Activated T-helper 2 cell treated with anti-CD3 and anti-CD28 coated beads, Interferon-gamma antibody, Interleukin-2, Interleukin-4, amounts not matched to agents 10 μg/mL and 5 μg/mL and 100 μg/mL, durations not matched to agents 14 hours and 24 hours and 36 hours (primary cell): Measurements from ENCODE around the gene RPL19. TPM values are rescaled to one million over a fixed set of nuclear protein-coding genes. Genes with fewer than 3 reads are reported as not detected.
"Not testable (repeated sequence)": the region's sequence is repeated elsewhere in the genome, so short reads cannot be mapped to it uniquely, and the experiment has no call there.

ENCODE experiments used
- DNase-seq: peaks from one replicate; pipeline ENCODE4 v3.0.0; 2021; ENCODE audit warnings: low spot score
- H3K27ac Mint-ChIP-seq: one replicate; pipeline ENCODE4 v1.8.0; 2021; ENCODE audit warnings: mixed read lengths
- H3K27me3 Mint-ChIP-seq: one replicate; pipeline ENCODE4 v1.8.0; 2021; ENCODE audit warnings: low read depth, mixed read lengths
- H3K36me3 Mint-ChIP-seq: one replicate; pipeline ENCODE4 v1.8.0; 2021; ENCODE audit warnings: low read depth, mixed read lengths
- H3K4me1 Mint-ChIP-seq: one replicate; pipeline ENCODE4 v1.8.0; 2021; ENCODE audit warnings: low read depth, mixed read lengths
- H3K4me3 Mint-ChIP-seq: one replicate; pipeline ENCODE4 v1.8.0; 2021; ENCODE audit warnings: low read depth, mild to moderate bottlenecking, moderate library complexity, mixed read lengths
- H3K9me3 Mint-ChIP-seq: one replicate; pipeline ENCODE4 v1.8.0; 2021; ENCODE audit warnings: mixed read lengths
- intact Hi-C: fragments of 100-400 bp; cut with micrococcal nuclease; formaldehyde crosslinking; loops from one replicate; pipeline ENCODE4 v1.15.1; 2023
- total RNA-seq: library from RNA; stranded (reverse); gene quantifications from 2 replicates; pipeline ENCODE4 v1.2.3, GENCODE V29; 2022

RPL19 gene
- total RNA-seq, 1 donor from 2014 or later: 2,339 TPM

DNA sequence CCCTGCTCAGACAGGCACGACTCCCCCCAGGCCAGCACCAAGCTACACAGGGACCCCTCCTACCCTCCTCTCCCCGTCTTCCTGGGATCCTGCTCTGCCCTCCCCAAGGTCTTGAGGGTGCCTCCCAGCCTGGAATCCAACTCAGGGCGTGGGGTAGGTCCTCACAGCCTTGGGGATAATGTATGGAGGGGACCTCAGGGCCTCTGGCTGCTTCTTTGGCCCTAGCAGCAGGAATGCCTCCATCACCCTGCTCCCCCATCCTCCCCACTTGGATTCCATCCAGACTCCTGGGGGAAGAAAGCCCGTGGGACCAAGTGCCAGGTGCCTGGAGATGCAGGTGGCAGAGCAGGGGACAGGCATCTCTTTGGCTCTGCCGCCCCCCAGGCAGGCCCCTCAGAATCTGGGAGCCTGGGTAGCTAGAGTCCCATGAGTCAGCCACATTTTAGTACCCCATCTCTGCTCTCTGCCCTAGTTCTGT, 36.4 kb downstream of the RPL19 start:
- Mint-ChIP-seq H3K36me3 (no peaks in the 10 kb centered on the region), H3K4me1 (peaks cover 20% of the 10 kb centered on the region), H3K27ac (no peak overlapping the region), H3K27me3 (peaks cover 3% of the 10 kb centered on the region), H3K4me3 (no peak overlapping the region), H3K9me3 (no peaks in the 10 kb centered on the region)
- intact Hi-C loops: loop anchor here (10.0 kb wide), 1 partner anchor 72 kb away; the partner anchor contains the start of gene ARL5C
- no peak for DNase-seq

DNA sequence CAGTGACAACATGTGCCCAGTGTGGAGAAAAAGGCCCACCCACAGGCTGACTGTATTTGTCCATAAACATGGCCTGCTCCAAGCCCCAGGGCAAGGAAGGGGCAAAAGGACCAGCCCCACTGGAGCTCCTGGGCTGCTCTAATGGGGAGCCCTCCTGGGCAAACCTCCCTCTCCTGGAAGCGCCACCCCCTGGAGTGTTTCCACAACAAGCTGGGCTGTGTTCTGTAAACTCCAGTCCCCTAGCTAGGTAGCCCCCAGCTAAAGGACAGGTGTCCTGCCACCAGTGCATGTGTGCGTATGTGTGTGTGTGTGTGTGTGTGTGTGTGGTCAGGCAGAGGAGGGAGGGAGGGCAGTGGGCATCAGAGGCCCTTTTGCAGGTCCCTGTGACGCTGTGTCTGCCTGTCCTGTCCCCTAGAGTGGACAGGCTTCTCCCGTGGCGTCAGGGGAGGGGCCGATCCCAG, 36.9 kb downstream of the RPL19 start:
- Mint-ChIP-seq H3K27ac (no peak overlapping the region), H3K4me3 (no peak overlapping the region)

DNA sequence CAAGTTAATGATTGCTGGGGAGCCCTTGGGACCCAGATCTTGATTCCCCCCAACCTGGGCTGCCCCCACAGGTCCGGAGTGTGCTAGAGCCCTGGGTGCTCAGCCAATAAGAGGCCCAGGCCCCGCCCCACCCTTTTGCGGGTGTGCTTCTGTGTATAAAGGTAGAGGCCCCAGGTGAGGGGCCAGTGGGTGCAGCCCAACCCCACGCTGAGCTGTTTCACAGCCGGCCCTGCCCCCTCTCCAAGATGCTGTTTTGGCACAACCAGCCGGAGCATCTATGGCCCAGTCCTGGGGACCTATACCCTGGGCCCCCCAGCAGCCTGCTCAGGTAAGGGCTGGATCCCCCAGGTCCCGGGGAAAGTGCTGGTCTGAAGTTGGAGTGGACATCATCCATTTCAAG, 37.5 kb downstream of the RPL19 start:
- H3K36me3 Mint-ChIP-seq: no peaks in the 10 kb centered on the region
- no peak for DNase-seq
- H3K27me3 Mint-ChIP-seq: no peaks in the 10 kb centered on the region
- H3K9me3 Mint-ChIP-seq: no peaks in the 10 kb centered on the region
- H3K4me1 Mint-ChIP-seq: peaks cover 15% of the 10 kb centered on the region
- H3K4me3 Mint-ChIP-seq: no peak overlapping the region
- intact Hi-C loops: loop anchor here (10.0 kb wide), 1 partner anchor 73 kb away; the partner anchor contains the start of gene ARL5C
- H3K27ac Mint-ChIP-seq: no peak overlapping the region

More for the DNA sequence above, 36.9 kb downstream of the RPL19 start:
- no peak for DNase-seq
- Mint-ChIP-seq H3K4me1 (peaks cover 15% of the 10 kb centered on the region), H3K36me3 (no peaks in the 10 kb centered on the region), H3K27me3 (no peaks in the 10 kb centered on the region), H3K9me3 (no peaks in the 10 kb centered on the region)
- intact Hi-C loops: loop anchor here (10.0 kb wide), 1 partner anchor 72 kb away; the partner anchor contains the start of gene ARL5C

DNA sequence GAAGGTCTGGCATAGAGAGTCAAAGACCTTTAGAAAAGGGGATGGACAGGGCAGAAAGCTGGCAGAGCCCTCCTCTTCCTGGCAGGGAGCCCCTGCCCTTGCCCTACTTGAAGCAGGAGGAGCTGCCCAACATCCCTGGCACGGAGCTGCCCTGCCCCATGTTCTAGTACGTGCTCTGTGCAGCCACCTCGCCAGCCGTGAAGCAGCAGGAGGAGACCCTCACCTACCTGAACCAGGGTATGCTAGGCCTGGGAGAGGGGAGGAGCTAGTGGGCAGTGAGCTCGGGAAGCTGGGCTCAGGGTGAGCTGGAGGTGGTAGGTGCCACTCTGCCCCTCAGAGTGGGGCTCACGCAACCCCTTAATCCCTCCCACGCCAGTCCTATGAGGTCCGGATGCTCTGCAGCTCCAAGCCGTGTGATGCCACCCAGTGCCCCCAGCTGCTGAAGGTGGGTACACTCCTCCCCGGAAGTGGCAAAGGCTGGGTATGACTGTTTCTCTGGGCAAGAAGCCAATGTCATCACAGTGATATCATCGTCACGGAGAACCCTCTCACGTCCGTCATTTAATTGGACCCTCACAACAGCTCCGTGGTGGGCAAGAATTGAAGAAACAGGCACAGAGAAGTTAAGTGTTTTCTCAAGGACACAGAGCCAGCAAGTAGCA, 38.4 kb downstream of the RPL19 start:
- H3K4me1 Mint-ChIP-seq: peaks cover 15% of the 10 kb centered on the region
- H3K9me3 Mint-ChIP-seq: no peaks in the 10 kb centered on the region
- DNase-seq: no peak
- no peaks in the 10 kb centered on the region for H3K27me3 Mint-ChIP-seq
- H3K27ac Mint-ChIP-seq: no peak overlapping the region
- intact Hi-C loops: loop anchor here (10.0 kb wide), 1 partner anchor 74 kb away; the partner anchor contains the start of gene ARL5C
- no peak overlapping the region for H3K4me3 Mint-ChIP-seq
- H3K36me3 Mint-ChIP-seq: no peaks in the 10 kb centered on the region

DNA sequence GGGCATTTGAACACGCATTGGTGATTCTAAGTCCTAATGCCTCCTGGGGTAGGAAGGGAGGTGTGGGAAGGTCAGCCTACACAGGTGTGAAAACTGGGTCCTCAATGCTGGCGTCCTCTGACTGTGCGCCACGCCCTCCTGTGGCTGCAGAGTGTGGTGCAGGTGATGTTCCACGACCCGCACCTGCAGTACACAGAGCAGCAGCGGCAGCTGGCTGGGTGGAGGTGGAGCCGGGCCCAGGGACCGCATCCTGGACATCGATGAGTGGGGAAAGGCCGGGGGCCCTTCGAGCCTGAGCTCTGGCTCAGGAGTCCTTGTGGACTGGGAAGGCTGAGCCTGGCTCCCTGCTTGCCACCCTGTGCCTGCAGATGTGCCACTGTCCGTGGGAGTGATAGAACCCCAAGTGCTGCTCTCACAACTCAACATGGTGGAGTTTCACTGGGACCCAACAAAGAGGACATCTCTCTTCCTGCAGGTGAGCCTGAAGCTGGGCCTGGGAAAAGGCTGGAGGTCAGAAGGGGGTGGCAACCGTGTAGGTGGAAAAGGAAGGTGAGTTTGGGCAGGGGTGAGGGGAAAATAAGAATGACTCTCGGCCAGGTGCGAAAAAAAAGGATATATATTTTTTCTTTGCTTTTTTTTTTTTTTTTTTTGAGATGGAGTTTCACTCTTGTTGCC, 39.7 kb downstream of the RPL19 start:
- intact Hi-C loops: loop anchor here (10.0 kb wide), 1 partner anchor 75 kb away; the partner anchor contains the start of gene ARL5C
- H3K27ac Mint-ChIP-seq: no peak overlapping the region
- no peak overlapping the region for H3K4me3 Mint-ChIP-seq
- H3K9me3 Mint-ChIP-seq: no peaks in the 10 kb centered on the region
- peak; percentile 49 for DNase-seq
- H3K4me1 Mint-ChIP-seq: peaks cover 17% of the 10 kb centered on the region
- H3K36me3 Mint-ChIP-seq: no peaks in the 10 kb centered on the region
- no peaks in the 10 kb centered on the region for H3K27me3 Mint-ChIP-seq

DNA sequence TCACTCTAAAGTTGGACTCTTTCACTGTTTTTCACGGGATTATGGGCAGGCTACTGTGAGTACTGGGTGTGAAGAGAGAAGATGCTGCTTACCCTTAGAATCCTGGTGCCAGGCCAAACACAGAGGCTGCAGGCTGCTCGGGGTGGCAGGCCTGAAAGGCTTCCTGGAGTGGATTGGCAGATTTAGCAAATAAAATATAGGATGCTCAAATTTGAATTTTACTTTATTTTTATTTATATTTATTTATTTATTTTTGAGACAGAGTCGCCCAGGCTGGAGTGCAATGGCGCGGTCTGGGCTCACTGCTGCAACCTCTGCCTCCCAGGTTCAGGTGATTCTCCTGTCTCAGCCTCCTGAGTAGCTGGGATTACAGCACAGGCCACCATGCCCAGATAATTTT, 40.5 kb downstream of the RPL19 start:
- H3K9me3 Mint-ChIP-seq: no peaks in the 10 kb centered on the region
- no peak overlapping the region for H3K27ac Mint-ChIP-seq
- H3K27me3 Mint-ChIP-seq: no peaks in the 10 kb centered on the region
- no peak for DNase-seq
- intact Hi-C loops: no loop called here
- no peaks in the 10 kb centered on the region for H3K36me3 Mint-ChIP-seq
- H3K4me3 Mint-ChIP-seq: no peak overlapping the region
- peaks cover 17% of the 10 kb centered on the region for H3K4me1 Mint-ChIP-seq

DNA sequence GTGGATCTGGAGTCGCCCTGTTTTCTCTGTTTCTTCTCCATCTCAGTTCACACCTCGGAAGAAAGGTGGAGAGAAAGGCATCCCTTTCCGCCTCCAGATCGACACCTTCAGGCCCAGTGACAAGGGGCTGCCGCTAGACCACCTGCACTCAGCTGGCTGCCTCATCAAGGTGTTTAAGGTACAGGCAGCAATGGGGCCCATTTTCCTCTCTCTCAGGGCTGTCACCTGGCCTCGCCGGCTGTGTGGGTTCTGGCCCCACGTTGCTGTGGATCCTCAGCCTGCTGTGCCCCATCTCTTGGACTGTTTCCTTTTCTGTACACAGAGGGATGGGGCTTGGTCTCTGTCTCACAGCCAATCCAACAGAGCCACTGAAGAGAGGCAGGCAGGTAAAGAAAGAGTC, 43.1 kb downstream of the RPL19 start:
- H3K4me1 Mint-ChIP-seq: peaks cover 17% of the 10 kb centered on the region
- no peaks in the 10 kb centered on the region for H3K9me3 Mint-ChIP-seq
- no peaks in the 10 kb centered on the region for H3K27me3 Mint-ChIP-seq
- intact Hi-C loops: no loop called here
- H3K36me3 Mint-ChIP-seq: no peaks in the 10 kb centered on the region
- H3K4me3 Mint-ChIP-seq: no peak overlapping the region
- no peak overlapping the region for H3K27ac Mint-ChIP-seq
- DNase-seq: no peak

DNA sequence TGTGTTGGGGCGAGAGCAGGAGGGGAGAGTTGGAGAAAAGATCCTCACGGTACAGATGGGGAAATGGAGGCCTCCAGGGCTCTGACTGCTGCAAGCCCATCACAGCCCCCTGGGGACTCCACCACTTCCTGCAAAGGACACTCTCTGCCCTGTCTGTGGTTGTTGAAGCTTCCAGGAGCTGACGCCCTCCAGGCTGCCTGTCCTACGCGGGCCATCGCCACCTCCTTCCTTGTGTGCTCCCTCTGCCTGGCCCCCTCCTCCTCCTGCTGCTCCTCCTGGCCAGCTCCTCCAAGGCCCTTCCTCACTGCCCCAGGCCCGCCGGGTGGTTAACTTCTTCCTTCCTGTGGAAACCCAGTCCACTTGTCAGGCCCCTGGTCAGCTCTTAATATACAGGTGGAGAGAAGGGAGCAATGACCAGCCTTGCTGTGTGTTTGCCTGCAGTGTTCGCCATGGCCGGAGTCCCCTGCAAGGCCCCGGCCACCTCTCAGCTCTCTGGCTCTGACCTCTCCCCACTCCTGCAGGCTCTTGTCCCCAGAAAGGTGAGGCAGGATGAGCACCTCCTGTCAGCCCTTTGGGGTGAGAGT, 44.0 kb downstream of the RPL19 start:
- no peaks in the 10 kb centered on the region for H3K36me3 Mint-ChIP-seq
- H3K27ac Mint-ChIP-seq: no peak overlapping the region
- no peaks in the 10 kb centered on the region for H3K9me3 Mint-ChIP-seq
- no peak overlapping the region for H3K4me3 Mint-ChIP-seq
- DNase-seq: no peak
- peaks cover 10% of the 10 kb centered on the region for H3K4me1 Mint-ChIP-seq
- H3K27me3 Mint-ChIP-seq: no peaks in the 10 kb centered on the region
- intact Hi-C loops: loop anchor here (1.0 kb wide), 2 partner anchors 37 to 261 kb away; no protein-coding TSS in a partner anchor

DNA sequence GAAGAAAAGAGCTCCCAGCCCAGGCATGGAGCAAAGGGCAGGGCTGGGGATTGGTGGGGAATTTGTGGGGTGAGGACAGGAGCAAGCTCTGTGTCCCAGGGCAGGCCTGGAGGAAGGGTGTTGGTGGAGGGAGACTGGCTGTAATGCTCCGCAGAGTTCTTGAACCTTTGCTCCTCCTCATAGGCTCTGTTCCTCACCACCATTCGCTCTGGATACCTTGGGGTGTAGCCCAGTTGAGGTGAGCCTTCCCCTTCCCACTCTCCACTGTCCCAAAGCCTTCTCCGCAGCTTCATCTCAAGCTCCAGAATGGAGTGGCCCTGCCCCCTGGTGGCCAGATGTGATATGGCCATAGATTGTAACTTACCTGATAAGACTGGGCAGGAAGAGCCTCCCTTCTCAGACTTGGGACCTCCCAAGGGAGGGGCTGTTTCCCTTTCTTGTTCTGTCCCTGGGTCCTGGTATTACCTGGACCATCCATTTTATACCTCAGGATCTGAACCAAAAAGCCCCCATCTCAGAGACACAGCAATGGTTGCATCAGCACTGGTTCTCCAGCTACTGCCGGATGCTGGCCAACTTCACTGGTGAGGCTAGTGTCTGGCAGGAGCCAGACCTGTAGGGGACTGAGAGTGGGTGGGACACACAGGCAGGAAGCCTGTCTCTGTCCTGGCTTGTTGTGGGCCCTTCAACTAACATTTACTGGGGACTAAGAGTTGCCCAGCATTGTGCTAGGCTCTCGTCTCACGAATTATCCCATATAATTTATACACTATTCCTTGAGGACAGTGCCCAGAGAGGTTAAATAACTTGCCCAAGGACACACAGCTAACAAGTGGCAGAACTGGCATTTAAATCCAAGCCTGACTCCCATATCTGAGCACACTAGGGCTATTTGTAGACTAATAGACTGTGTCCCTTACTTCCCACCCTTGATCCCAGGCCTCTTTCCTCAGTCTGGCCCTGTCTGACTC, 44.8 kb downstream of the RPL19 start:
- Mint-ChIP-seq H3K36me3 (no peaks in the 10 kb centered on the region), H3K27me3 (no peaks in the 10 kb centered on the region), H3K4me3 (no peak overlapping the region), H3K4me1 (peaks cover 4% of the 10 kb centered on the region), H3K9me3 (no peaks in the 10 kb centered on the region), H3K27ac (no peak overlapping the region)
- intact Hi-C loops: loop anchor here (1.0 kb wide), 2 partner anchors 38 to 262 kb away; no protein-coding TSS in a partner anchor
- DNase-seq: peak; percentile 72

DNA sequence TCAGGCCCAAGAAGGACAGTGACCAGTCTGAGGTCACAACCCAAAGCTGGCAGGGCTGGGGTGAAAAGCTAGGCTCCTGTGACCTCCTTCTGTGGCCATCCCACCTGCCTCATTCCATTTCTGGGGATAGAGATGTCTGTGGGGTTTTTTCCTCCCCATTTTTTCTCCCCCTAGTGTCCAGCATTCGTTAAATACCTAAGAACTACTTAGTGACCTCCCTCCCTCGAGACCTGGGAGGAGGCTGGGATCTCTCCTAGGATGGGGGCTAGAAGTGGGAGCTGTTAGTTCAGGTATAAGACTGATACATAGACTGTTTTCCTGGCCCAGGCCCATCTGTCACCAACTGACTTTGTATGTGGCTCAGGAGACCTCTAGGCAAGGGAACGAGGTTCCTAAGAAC, 46.2 kb downstream of the RPL19 start:
- Mint-ChIP-seq H3K27me3 (no peaks in the 10 kb centered on the region), H3K9me3 (no peaks in the 10 kb centered on the region), H3K36me3 (no peaks in the 10 kb centered on the region), H3K27ac (no peak overlapping the region), H3K4me1 (peaks cover 3% of the 10 kb centered on the region), H3K4me3 (no peak overlapping the region)
- no peak for DNase-seq
- intact Hi-C loops: no loop called here

DNA sequence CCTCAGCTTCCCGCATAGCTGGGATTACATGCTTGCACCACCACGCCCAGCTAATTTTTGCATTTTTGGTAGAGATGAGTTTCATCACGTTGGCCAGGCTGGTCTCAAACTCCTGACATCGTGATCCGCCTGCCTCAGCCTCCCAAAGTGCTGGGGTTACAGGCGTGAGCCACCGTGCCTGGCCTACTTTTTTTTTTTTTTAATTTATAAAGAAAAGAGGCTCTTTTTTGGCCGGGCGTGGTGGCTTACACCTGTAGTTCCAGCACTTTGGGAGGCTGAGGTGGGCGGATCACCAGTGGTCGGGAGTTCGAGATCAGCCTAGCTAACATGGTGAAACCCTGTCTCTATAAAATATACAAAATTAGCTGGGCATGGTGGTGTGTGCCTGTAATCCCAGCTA, 50.0 kb downstream of the RPL19 start:
- DNase-seq, H3K27me3 Mint-ChIP-seq, H3K36me3 Mint-ChIP-seq, H3K27ac Mint-ChIP-seq, intact Hi-C loops, H3K4me3 Mint-ChIP-seq, H3K9me3 Mint-ChIP-seq, H3K4me1 Mint-ChIP-seq: not testable (repeated sequence)

DNA sequence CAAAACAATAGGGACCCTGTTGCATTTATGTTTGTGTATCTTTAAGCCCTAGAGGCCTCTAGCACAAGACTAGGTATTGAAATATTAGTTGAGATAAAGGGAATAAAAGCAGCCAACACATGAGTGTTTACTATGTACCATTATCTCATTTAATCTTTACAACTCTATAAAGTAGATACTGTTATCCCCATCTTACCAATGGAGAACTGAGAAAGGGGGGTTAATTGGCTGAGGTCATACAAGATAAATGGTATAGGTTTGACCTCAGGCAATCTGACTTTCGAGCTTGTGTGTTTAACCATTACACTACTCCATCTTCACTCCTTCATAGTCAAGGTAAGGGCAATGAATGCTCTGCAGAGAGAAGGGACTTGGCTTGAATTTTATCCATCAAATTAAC, 51.9 kb downstream of the RPL19 start:
- H3K9me3 Mint-ChIP-seq: no peaks in the 10 kb centered on the region
- H3K4me3 Mint-ChIP-seq: no peak overlapping the region
- H3K27me3 Mint-ChIP-seq: no peaks in the 10 kb centered on the region
- no peaks in the 10 kb centered on the region for H3K4me1 Mint-ChIP-seq
- peaks cover 4% of the 10 kb centered on the region for H3K36me3 Mint-ChIP-seq
- intact Hi-C loops: no loop called here
- DNase-seq: no peak
- H3K27ac Mint-ChIP-seq: no peak overlapping the region
